NCI-H2171 (cell line): Measurements from ENCODE around the gene FAM13A.

Source experiments
- DNase-seq: peaks from one replicate; lab custom pipeline; 2025; lab: John Stamatoyannopoulos, UW

Gene FAM13A

GRCh38 chr4:88719381-88719780 is 337.6 kb downstream of the FAM13A start:
- no peak for DNase-seq

GRCh38 chr4:88718098-88718497 is 338.9 kb downstream of the FAM13A start:
- DNase-seq, result no peak

DNA sequence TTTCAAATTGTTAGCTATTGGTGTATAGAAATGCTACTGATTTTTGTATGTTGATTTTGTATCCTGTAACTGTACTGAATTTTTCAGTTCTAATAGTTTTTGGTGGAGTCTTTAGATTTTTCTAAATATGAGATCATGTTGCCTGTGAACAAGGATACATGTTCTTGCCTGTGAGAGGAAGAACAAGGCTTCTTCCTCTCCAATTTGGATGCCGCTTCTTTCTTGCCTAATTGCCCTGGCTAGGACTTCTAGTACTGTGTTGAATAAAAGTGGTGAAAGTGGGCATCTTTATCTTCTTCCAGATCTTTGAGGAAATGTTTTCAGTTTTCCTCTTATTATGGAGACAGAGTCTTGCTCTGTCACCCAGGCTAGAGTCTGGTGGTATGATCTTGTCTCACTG is 343.2 kb downstream of the FAM13A start:
- no peak for DNase-seq

- DNase-seq, result no peak
These were observed 347.0 kb downstream of the FAM13A start for GRCh38 chr4:88709989-88710388.

DNA sequence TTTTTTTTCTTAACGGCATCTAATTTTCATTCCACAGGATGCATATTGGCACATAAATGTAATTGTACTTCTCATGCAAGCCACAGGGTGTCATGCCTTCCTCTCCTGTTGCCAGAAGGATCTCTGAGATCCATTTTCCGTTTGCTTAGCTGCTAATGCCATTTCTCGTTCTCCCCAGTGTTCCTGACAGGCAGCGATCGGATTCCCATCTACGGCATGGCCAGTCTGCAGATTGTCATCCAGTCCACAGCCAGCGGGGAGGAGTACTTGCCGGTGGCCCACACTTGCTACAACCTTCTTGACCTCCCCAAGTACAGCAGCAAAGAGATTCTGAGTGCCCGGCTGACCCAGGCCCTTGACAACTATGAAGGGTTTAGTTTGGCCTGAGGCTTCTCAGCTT is 350.4 kb downstream of the FAM13A start:
- DNase-seq, result peak; percentile 0

DNA sequence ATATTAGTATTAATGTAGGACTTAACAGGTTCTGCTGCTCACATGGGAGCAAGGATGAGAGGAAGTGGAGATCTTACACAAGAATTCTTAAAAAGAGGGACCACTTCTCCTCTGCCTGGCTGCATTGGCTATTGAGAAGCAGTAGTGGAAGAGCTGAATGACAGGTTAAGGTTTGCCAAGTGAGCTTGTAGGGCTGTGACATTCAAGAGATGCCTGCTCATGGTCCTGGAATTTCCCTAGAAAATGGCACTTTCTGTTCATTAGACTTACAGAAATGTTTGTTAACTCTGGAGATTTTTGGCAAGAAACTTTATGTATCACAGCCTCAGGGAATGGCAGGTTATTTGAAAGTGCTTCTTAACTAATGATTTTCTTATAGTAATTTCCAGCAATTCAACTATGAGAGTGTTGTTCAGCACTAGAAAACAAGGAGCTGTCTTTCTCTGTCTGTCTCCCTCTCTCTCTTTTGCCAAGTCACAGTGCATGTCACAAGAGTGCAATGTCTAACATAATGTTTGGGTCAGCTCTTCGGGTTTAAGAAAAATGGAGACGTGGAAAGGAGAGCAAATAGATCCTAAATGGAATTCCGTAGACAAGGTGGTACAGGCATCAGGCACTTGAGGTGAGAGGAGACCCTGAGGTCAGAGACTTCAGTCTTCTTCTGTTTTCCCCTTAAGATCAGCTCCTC is 351.0 kb downstream of the FAM13A start:
- no peak for DNase-seq

- DNase-seq, result no peak
These were observed 351.8 kb downstream of the FAM13A start for GRCh38 chr4:88705223-88705622.

GRCh38 chr4:88702782-88703181 is 354.2 kb downstream of the FAM13A start:
- DNase-seq, result no peak

DNA sequence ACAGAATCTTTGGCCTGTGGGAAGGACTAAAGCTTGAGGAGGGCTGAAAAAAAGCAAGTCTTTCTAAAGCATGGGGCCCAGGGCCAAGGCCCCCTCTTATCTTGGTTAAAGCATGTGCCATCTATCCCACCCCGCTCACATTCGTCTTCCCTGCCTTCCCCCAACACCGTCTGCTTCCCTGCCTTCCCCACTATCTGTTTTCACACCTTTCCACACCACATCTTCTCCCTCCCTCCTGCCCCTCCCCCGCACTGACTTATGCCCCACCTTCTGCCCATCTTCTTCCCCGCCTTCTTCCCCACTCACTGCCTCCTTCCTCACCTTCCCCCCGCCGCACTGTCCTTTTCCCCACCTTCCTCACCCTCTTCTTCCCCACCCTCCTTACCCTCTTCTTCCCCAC is 358.5 kb downstream of the FAM13A start:
- no peak for DNase-seq

DNA sequence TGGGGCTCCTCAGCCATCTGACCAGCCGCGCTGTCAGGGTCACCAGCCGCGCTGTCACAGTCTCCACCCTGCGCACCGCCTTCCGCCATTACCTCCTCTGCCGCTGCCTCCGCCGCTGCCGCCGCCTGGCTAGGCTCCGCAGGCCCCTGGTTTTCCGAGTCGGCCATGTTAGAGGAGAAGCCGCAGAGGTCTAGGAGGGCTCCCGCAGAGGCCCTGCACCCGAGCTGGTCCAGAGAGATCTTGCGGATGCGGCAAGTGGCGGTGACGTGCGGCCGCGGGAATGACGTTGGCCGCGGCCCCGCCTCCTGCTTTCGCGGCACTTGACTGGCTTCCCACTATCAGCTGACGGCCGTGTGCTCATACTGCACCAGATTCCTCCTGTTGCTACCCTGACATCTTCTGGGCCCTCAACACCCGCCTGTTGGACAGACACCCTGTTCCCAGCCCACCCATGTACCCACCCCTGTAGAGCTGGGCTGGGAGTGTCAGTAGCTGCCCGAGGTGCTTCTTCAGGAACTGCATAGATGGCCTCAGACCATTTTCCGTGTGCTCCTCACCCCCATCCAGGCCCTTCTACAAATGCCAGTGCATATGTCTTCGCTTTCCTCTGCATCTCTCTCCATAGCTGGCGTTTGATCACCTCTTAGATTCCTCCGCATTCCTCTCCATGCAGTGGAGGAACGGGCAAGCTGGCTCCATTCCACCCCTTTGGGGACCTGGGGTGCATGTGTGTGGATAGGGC is 359.2 kb downstream of the FAM13A start, which contains the start of gene NAP1L5:
TSS of gene NAP1L5 (minus strand) at position 242 of the 742 bp plus-strand sequence. CDS start at position 167, 75 bp downstream.
- no peak for DNase-seq

GRCh38 chr4:88697141-88697540 is 359.8 kb downstream of the FAM13A start:
- no peak for DNase-seq

DNA sequence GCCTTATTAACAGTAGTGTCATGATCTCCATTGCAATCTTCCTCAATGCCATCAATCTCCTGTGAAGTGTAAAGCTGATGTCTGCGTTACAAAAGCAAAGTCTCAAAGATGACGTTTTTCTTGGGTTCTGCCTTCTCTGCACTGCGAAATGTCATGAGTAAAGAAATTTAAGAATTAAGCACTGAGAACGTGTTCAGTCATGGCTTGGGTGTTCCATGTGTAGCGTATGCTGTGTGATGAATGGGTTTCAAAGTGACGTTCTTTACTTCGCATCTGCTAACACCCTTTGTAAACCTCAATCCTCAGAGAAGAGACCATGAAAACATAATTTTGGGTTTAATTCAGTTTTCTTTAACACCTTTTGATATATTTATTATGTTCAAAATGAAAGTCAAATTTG is 360.4 kb downstream of the FAM13A start:
- DNase-seq, result no peak

GRCh38 chr4:88693792-88694191 is 363.2 kb downstream of the FAM13A start:
- DNase-seq, result no peak

- DNase-seq, result no peak
These were observed 366.6 kb downstream of the FAM13A start for GRCh38 chr4:88690355-88690754.

DNA sequence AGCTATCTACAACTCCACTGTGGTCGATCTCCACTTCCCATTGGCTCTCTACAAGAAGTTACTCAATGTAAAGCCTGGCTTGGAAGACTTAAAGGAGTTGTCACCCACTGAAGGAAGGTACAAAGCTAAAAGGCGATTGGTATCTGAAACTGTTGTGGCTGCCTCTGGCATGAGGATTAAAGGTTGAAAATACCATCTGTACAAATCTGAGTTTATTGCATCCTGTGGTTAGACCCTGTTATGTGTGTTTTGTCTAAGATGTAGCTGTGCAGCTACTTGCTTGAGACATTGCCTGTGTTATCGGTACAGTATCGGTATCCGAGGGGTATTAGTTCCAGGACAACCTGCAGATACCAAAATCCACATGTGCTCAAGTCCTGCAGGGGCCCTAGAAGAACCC is 375.8 kb downstream of the FAM13A start:
- DNase-seq, result no peak
